Heart left ventricle (tissue), 16 donors: Measurements from ENCODE around the gene HPSE2. TPM values are rescaled to one million over a fixed set of nuclear protein-coding genes. Genes with fewer than 3 reads are reported as not detected.
A peak's percentile ranks its signal among the peaks of the same experiment; 100 is the strongest.

Experiments used
- ATAC-seq, 4 donors: fragments of 200-7000 bp; cut with Tn5 transposase; one replicate each; pipeline ENCODE4 v1.9.1; 2020 to 2022; ENCODE audit warnings: moderate library complexity in 4 of 4, mild to moderate bottlenecking in 3 of 4, moderate number of reproducible peaks in 1 of 4
- DNase-seq, 5 donors: peaks; one replicate each; pipeline ENCODE4 v3.0.0-alpha.2; 2020
- H3K27ac ChIP-seq, 12 donors: fragments of 200-600 bp; sonication (generic) in 4 of 12; one replicate each; pipeline versions ENCODE4 v1.5.0 to v1.8.0; 2016 to 2022; ENCODE audit warnings: mild to moderate bottlenecking in 2 of 12
- H3K27me3 ChIP-seq, 9 donors: fragments of 200-600 bp; sonication (generic) in 2 of 9; one replicate each; pipeline versions ENCODE4 v1.5.1 to v1.8.0; 2016 to 2022; ENCODE audit warnings: mild to moderate bottlenecking in 3 of 9
- H3K36me3 ChIP-seq, 9 donors: fragments of 200-600 bp; sonication (generic) in 2 of 9; one replicate each; pipeline versions ENCODE4 v1.5.0 to v1.8.0; 2018 to 2022; ENCODE audit warnings: mild to moderate bottlenecking in 2 of 9
- H3K4me1 ChIP-seq, 12 donors: fragments of 200-600 bp; sonication (generic) in 4 of 12; one replicate each; pipeline versions ENCODE4 v1.5.0 to v1.8.0; 2016 to 2022; ENCODE audit warnings: mild to moderate bottlenecking in 3 of 12
- H3K4me3 ChIP-seq, 12 donors: fragments of 200-600 bp; sonication (generic) in 4 of 12; one replicate each; pipeline versions ENCODE4 v1.5.0 to v1.8.0; 2017 to 2022; ENCODE audit warnings: mild to moderate bottlenecking in 9 of 12, moderate library complexity in 4 of 12
- H3K9me3 ChIP-seq, 12 donors: fragments of 200-600 bp; sonication (generic) in 4 of 12; one replicate each; pipeline versions ENCODE4 v1.5.0 to v1.8.0; 2016 to 2022; ENCODE audit warnings: mild to moderate bottlenecking in 1 of 12
- CTCF ChIP-seq, 12 donors: fragments of 200-600 bp; sonication (generic) in 4 of 12; IDR thresholded peaks; one replicate each; pipeline versions ENCODE4 v1.5.0 to v1.8.0; 2018 to 2022; ENCODE audit warnings: antibody characterized with exemption in 12 of 12, mild to moderate bottlenecking in 5 of 12
- POLR2A ChIP-seq, 2 donors: fragments of 450-650 bp; IDR thresholded peaks; one replicate each; pipeline ENCODE4 v1.6.1; 2017; ENCODE audit warnings: antibody characterized with exemption in 2 of 2, mild to moderate bottlenecking in 2 of 2, moderate library complexity in 2 of 2
- WGBS, 4 donors: extraction: QIAGEN DNeasy Blood & Tissue Kit in 2 of 4; methylation state at CpG; one replicate each; pipeline versions ENCODE4 v1.1.5 to v1.1.7; 2013 to 2018; 5-methylcytosine and 5-hydroxymethylcytosine counted together
- intact Hi-C, 10 donors: fragments of 100-400 bp; cut with DNase I; formaldehyde crosslinking; loops; one replicate each; pipeline versions ENCODE4 v1.11.1 to v1.14.2; 2022
- polyA plus RNA-seq, 2 donors: library from polyadenylated mRNA; stranded (reverse); fragments of 200-250 nt; gene quantifications; one replicate each; pipeline ENCODE4 v1.2.3, GENCODE V29; 2013
- total RNA-seq, 9 donors: library from RNA; depleted of rRNA in 2 of 9; stranded (reverse); fragments of >200 nt in 2 of 9; fragmentation: NEBNext Ultra II Directional in 3 of 9; extraction: Animal tissue kit (Norgen Biotek cat#: 25700) in 3 of 9; gene quantifications; one replicate each; pipeline versions ENCODE4 v1.1.0 to v1.2.4, GENCODE V29; 2016 to 2023
- donor health status: ischemic (EF 13 %, LVEDD 7.1; RV severe dilation, severe dysfunction).
- donor health status: healthy with polysubstance abuse.
- donor health status: DM: no; HTN: yes; CAD: no.
- donor health status: DM: no; HTN: no; CAD: no.
- donor health status: ischemic (EF 25% LVEDD 6.9; RV normal size, moderate dysfunction).
- donor health status: ischemic (EF 25% LVEDD 5.7; RV mildly dilated, moderate dysfunction).
- donor health status: healthy.
- donor health status: DM: yes; HTN: yes; CAD: no.
- donor health status: ischemic (EF 35%, LVEDD 5.7; RV mildly dilated, moderate dysfunction).
- donor health status: nonischemic (EF 11% LVEDD 7.7; RV severe dilation, severe dysfunction).
- donor health status: DM: yes; HTN: yes; CAD: no.
- donor health status: PGD.
- donor health status: ischemic (EF 29% LVEDD 5.4; RV normal size, mild dysfunction).
- donor health status: nonischemic (EF 23%, LVEDD 6.1; RV moderate dilation, normal function).

The HPSE2 gene
- total and polyA plus RNA-seq, 11 donors, result 0.06 to 0.18 (median 0.12) TPM; not detected in 3

GRCh38 chr10:98602224-98602623 is 633.4 kb downstream of the HPSE2 start:
- intact Hi-C loops, result no loop called here
- no peaks in the 10 kb centered on the region for H3K4me1 ChIP-seq
- no peak for ATAC-seq
- H3K27ac ChIP-seq, result no peak overlapping the region
- peaks cover 0 to 8% (median 0%) of the 10 kb centered on the region in 9 donors for H3K27me3 ChIP-seq
- peaks cover 0 to 1% (median 0%) of the 10 kb centered on the region in 12 donors for H3K9me3 ChIP-seq
- TF ChIP-seq CTCF (IDR thresholded peaks at IDR 0.05) (no peak), POLR2A (IDR thresholded peaks at IDR 0.05) (no peak)
- DNase-seq, result no peak
- no peaks in the 10 kb centered on the region for H3K36me3 ChIP-seq
- H3K4me3 ChIP-seq, result no peak overlapping the region

- intact Hi-C loops, result no loop called here
- TF ChIP-seq POLR2A (IDR thresholded peaks at IDR 0.05), result no peak
- no peak for TF ChIP-seq CTCF (IDR thresholded peaks at IDR 0.05)
- Histone ChIP-seq H3K27me3 (no peaks in the 10 kb centered on the region), H3K9me3 (peaks cover 0 to 19% (median 12%) of the 10 kb centered on the region in 12 donors), H3K27ac (no peak overlapping the region), H3K36me3 (no peaks in the 10 kb centered on the region), H3K4me1 (no peaks in the 10 kb centered on the region), H3K4me3 (no peak overlapping the region)
- ATAC-seq (peak in 1 of 4 donors; percentile 51), DNase-seq (no peak)
- 83 to 92% (median 88%) methylated on average over 4 to 6 of the region's 6 CpGs for WGBS, 4 donors
Measured at GRCh38 chr10:98599032-98599610, 636.5 kb downstream of the HPSE2 start.

GRCh38 chr10:98596404-98596803 is 639.2 kb downstream of the HPSE2 start:
- Histone ChIP-seq H3K9me3 (peaks cover 0 to 19% (median 12%) of the 10 kb centered on the region in 12 donors), H3K27me3 (no peaks in the 10 kb centered on the region), H3K4me1 (no peaks in the 10 kb centered on the region), H3K36me3 (no peaks in the 10 kb centered on the region), H3K27ac (no peak overlapping the region), H3K4me3 (no peak overlapping the region)
- no peak for TF ChIP-seq CTCF (IDR thresholded peaks at IDR 0.05)
- no peak for TF ChIP-seq POLR2A (IDR thresholded peaks at IDR 0.05)
- DNase-seq (no peak), ATAC-seq (no peak)
- WGBS, 4 donors, result 91 to 94% (median 92%) methylated on average over 2 of the region's 2 CpGs
- intact Hi-C loops, result no loop called here

- 64 to 82% (median 76%) methylated on average over 2 of the region's 2 CpGs for WGBS, 4 donors
- Histone ChIP-seq H3K4me3 (no peak overlapping the region), H3K27me3 (no peaks in the 10 kb centered on the region), H3K27ac (no peak overlapping the region), H3K4me1 (no peaks in the 10 kb centered on the region), H3K9me3 (no peaks in the 10 kb centered on the region), H3K36me3 (no peaks in the 10 kb centered on the region)
- TF ChIP-seq CTCF (IDR thresholded peaks at IDR 0.05), result no peak
- TF ChIP-seq POLR2A (IDR thresholded peaks at IDR 0.05), result no peak
- ATAC-seq, result no peak
- intact Hi-C loops, result no loop called here
- DNase-seq, result no peak
Measured at GRCh38 chr10:98589691-98590090, 646.0 kb downstream of the HPSE2 start.
